ENCODE measurements around the gene INPP5K.

INPP5K gene

DNA sequence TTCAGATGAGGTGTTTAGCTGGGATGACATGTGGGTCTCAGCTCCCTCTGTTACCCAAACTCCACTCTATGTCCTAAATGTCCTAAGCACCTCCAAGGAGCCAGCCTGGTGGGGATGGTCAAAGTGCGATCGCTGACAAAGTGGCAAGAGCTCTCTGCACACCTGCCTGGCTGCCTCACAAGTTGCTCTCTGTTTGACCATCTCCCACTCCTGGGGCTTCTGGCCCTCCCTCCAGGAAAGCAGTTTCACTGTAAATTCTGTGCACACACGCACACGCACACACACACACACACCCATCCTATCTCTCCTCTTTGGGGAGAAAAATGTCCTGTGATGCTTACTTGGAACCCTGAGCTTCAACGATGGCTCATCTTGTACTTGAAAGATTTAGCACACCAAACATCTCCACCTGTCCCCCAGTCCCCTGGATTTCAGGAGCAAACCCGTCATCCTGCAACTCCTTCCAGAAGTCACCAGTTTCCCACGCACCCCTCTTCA, 44.5 kb upstream of the INPP5K start:
- TF ChIP-seq, protein P1, sequence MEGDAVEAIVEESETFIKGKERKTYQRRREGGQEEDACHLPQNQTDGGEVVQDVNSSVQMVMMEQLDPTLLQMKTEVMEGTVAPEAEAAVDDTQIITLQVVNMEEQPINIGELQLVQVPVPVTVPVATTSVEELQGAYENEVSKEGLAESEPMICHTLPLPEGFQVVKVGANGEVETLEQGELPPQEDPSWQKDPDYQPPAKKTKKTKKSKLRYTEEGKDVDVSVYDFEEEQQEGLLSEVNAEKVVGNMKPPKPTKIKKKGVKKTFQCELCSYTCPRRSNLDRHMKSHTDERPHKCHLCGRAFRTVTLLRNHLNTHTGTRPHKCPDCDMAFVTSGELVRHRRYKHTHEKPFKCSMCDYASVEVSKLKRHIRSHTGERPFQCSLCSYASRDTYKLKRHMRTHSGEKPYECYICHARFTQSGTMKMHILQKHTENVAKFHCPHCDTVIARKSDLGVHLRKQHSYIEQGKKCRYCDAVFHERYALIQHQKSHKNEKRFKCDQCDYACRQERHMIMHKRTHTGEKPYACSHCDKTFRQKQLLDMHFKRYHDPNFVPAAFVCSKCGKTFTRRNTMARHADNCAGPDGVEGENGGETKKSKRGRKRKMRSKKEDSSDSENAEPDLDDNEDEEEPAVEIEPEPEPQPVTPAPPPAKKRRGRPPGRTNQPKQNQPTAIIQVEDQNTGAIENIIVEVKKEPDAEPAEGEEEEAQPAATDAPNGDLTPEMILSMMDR (IDR thresholded peaks at IDR 0.05; ENCODE audit: control extremely low read depth, extremely low read depth, low read depth, missing control alignments): no peak
- ChIA-PET POLR2A (no interaction called here), CTCF (interaction anchor here (0.9 to 1.7 kb wide), 6 partner anchors 14 to 84 kb away, joined by 3 to 10 read pairs (median 3); no protein-coding TSS in a partner anchor)
- DNase-seq (ENCODE audit: extremely low spot score): no peak

DNA sequence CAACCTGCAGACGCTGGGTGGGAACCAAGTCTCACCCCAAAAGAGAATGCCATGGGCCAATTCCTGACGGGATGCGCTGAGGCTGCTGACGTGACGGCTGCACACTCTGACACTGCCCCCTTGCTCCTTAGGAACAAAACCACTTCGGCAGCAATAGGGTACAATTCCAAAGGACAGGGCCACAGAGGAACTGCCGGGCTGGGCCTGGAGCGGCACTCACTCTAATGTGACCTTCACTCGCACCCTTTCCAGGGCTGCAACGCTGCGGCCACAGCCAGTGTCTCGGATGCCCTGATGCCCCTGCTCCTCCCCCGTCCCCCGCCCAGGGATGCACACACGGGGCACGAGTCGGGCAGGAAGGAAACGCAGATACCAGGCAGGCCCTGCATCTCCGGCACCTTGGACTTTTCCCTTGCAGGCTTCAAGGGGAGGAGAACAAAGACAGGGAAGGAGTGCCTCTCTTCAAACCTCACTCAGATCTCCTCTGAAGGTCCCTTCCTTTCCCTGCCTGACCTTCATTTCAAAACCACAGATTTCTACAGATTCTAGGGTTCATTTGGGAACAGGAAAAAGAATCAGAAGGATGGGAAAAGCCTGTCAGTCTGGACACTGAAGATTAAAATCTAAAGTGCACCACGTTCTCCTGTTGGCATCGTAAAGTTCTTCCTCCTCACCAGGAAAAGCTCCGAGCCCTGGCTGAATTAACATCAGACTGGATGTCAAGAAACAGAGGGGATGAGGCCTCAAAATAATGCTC, 43.9 kb upstream of the INPP5K start:
- DNase-seq (ENCODE audit: extremely low spot score): no peak
- TF ChIP-seq, protein P1 (IDR thresholded peaks at IDR 0.05; ENCODE audit: control extremely low read depth, extremely low read depth, low read depth, missing control alignments): no peak
- ChIA-PET CTCF (interaction anchor here (0.9 to 1.7 kb wide), 7 partner anchors 14 to 84 kb away, joined by 3 to 10 read pairs (median 3); no protein-coding TSS in a partner anchor), POLR2A (no interaction called here)

DNA sequence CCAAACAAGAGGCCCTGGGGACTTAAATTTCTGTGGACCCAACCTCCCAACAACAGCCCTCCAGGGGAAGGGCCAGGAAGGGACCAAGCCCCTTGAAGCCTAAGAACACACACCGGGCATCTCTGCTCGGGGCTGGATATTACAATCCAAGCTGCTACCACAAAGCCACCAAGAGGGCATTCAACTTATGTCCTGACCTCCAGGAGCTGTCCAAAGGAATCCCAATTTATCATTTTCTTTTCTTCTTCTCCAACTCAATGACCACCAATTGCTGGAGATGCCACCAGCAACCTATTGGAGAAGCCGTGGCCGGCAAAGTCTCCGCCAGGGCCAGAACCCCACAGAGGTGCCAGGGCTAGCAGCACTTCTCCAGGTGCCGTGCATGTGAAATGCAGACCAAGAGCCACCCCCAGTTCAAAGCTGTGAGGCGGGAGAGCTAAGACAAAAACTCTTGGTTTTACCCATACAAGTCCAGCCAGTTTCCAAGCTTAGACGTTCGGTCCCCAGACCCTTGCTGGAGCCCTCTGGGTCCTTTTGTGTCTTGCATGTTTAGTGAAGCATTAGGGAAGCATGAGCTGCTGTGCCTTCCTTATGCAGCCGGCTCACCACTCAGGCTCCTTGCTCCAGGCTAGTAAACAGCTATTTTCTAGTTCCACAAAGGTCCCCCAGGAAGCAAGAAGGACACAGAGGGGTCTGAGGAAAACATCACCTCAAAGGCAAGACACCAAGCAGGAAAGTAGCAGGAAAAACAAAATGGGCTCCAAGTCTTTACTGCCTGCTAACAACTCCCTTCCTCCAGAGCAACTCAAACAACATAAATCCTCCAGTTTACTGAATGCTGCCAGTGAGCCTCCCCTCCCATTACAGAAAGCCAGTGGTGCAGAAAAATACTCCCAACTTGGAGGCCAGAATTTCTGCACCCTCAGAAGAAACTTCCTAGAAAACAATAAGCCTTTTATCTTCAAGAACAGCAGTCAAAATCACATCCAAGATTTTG, 42.9 kb upstream of the INPP5K start:
- TF ChIP-seq, protein P1 (IDR thresholded peaks at IDR 0.05; ENCODE audit: control extremely low read depth, extremely low read depth, low read depth, missing control alignments): no peak
- ChIA-PET CTCF (interaction anchor here (1.0 to 1.6 kb wide), 3 partner anchors 15 to 88 kb away, joined by 3 to 4 read pairs (median 4); no protein-coding TSS in a partner anchor), POLR2A (no interaction called here)
- no peak for DNase-seq (ENCODE audit: extremely low spot score)

DNA sequence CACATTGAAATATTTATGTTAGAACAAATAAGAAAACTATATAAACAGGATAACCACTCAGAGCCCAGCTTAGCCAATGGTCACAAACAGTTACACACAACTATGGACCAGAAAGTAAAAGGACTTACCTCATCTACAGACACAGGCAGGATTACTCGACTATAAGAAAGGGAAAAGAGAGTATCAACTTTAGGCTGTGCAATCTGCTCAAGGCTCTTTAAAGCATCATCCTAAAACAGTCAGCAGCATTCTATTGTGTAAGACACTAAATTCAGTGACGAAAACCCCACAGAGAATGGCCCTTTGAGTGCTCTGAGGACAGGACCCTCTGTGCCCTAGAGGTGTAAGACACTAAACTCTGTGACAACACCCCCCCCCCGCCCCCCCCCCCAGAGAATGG, 42.0 kb upstream of the INPP5K start:
- ChIA-PET CTCF (interaction anchor here (1.4 to 1.6 kb wide), 2 partner anchors 16 to 89 kb away, joined by 3 to 4 read pairs; no protein-coding TSS in a partner anchor), POLR2A (no interaction called here)
- TF ChIP-seq, protein P1 (IDR thresholded peaks at IDR 0.05; ENCODE audit: control extremely low read depth, extremely low read depth, low read depth, missing control alignments): no peak
- DNase-seq (ENCODE audit: extremely low spot score): no peak

DNA sequence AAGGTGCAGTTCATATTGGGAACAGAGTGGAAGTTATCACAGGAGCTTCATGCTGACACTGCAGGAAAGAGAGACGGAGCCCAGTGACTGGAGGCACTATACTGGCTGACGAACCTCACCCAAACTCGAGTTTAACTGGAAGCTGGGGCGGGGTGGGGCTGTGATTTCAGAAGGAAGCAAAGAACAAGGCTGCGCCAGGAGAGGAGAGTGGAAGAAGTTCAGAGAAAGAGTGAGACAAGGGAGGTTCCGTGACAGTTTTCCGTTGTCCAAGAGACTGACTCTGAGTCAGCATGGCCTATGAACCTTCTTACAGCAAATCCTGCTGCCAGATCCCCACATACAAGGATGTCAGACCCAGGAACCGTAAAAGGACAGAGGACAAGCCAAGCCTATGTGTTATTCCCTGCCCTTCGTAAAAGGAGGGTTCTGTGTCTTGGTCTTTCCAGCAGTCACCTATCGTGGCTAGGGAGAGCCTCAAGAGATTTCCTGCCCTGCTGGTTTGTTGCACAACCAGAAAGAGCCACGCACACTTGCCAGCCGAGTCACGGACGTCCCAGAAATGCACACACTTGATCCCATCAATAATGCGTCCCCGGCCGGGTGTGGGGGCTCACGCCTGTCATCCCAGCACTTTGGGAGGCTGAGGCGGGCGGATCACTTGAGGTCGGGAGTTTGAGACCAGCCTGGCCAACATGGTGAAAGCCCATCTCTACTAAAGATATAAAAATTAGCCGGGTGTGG, 41.1 kb upstream of the INPP5K start:
- POLR2A ChIA-PET: no interaction called here
- TF ChIP-seq, protein P1 (IDR thresholded peaks at IDR 0.05; ENCODE audit: control extremely low read depth, extremely low read depth, low read depth, missing control alignments): no peak
- CTCF ChIA-PET: interaction anchor here (1.4 to 3.4 kb wide), 3 partner anchors 17 to 90 kb away, joined by 3 to 11 read pairs (median 6); no protein-coding TSS in a partner anchor

More for the DNA sequence above, 41.1 kb upstream of the INPP5K start:
- DNase-seq (ENCODE audit: extremely low spot score): no peak

All from GM10248 (cell line).